HL-60/S4 treated with phorbol 12-myristate 13-acetate at 8.2 ng/mL for 4 days and 3 days (cell line): Measurements from ENCODE around the gene CACFD1.

ENCODE experiments used
- in situ Hi-C: fragments of 300-500 bp; cut with MboI; formaldehyde crosslinking; loops from 2 replicates; pipeline ENCODE4 v1.15.0; 2022; ENCODE audit warnings: low sequenced_read_pairs

CACFD1 gene

GRCh38 chr9:133459476-133460404 lies at the start of gene CACFD1:
Gene CACFD1 (plus strand): TSS chr9:133459978. CDS start chr9:133460067, 89 bp downstream.
- in situ Hi-C loops: no loop called here

GRCh38 chr9:133415170-133415569 lies 44.6 kb upstream of the CACFD1 start:
- in situ Hi-C loops: no loop called here

- in situ Hi-C loops: no loop called here
Observed at GRCh38 chr9:133417541-133418461, 42.0 kb upstream of the CACFD1 start, which contains the start of gene REXO4. Gene REXO4 (minus strand): TSS chr9:133418010. CDS start chr9:133417844, 166 bp downstream.

- in situ Hi-C loops: no loop called here
Observed at GRCh38 chr9:133419005-133419404, 40.8 kb upstream of the CACFD1 start.

GRCh38 chr9:133420392-133420827 lies 39.4 kb upstream of the CACFD1 start:
- in situ Hi-C loops: no loop called here

GRCh38 chr9:133421615-133422542 lies 37.9 kb upstream of the CACFD1 start, which contains the start of gene ADAMTS13:
Gene ADAMTS13 (plus strand): TSS chr9:133422367. CDS start chr9:133422444, 77 bp downstream.
- in situ Hi-C loops: no loop called here

GRCh38 chr9:133423216-133423615 lies 36.6 kb upstream of the CACFD1 start:
- in situ Hi-C loops: no loop called here

- in situ Hi-C loops: no loop called here
Observed at GRCh38 chr9:133424187-133424586, 35.6 kb upstream of the CACFD1 start.

- in situ Hi-C loops: no loop called here
Observed at GRCh38 chr9:133425049-133425632, 34.6 kb upstream of the CACFD1 start.

- in situ Hi-C loops: no loop called here
Observed at GRCh38 chr9:133426011-133426410, 33.8 kb upstream of the CACFD1 start.

- in situ Hi-C loops: no loop called here
Observed at GRCh38 chr9:133427658-133428348, 32.0 kb upstream of the CACFD1 start.

- in situ Hi-C loops: no loop called here
Observed at GRCh38 chr9:133428617-133429101, 31.1 kb upstream of the CACFD1 start.

GRCh38 chr9:133429214-133429613 lies 30.6 kb upstream of the CACFD1 start:
- in situ Hi-C loops: no loop called here

GRCh38 chr9:133429641-133430161 lies 30.1 kb upstream of the CACFD1 start:
- in situ Hi-C loops: no loop called here

GRCh38 chr9:133430244-133430643 lies 29.5 kb upstream of the CACFD1 start:
- in situ Hi-C loops: no loop called here

GRCh38 chr9:133433351-133433843 lies 26.4 kb upstream of the CACFD1 start:
- in situ Hi-C loops: no loop called here

- in situ Hi-C loops: no loop called here
Observed at GRCh38 chr9:133436681-133437080, 23.1 kb upstream of the CACFD1 start.

- in situ Hi-C loops: no loop called here
Observed at GRCh38 chr9:133437753-133438531, 21.8 kb upstream of the CACFD1 start.
